HCT116 (cell line): Measurements from ENCODE around the gene THSD4. TPM values are rescaled to one million over a fixed set of nuclear protein-coding genes. Genes with fewer than 3 reads are reported as not detected.

Experiments used
- ATAC-seq: fragments of 200-7000 bp; cut with Tn5 transposase; 2 replicates; pipeline ENCODE4 v1.9.1; 2020; ENCODE audit warnings: mild to moderate bottlenecking, moderate library complexity
- BruUV-seq: library from RNA; stranded (reverse); fragments of 400-500 nt; replicated peaks from 2 replicates; lab custom pipeline; 2021; lab: Mats Ljungman, UMichigan
- CTCF ChIA-PET: fragments of 300-600 bp; sonication (Branson Sonifier 250); formaldehyde crosslinking; loops from one replicate; lab custom pipeline; 2021; ENCODE audit warnings: antibody characterized with exemption; lab: Charles Lee
- POLR2A ChIA-PET: fragments of 300-600, 350-600 bp; sonication (Branson Sonifier 250); formaldehyde crosslinking; loops from one replicate; lab custom pipeline; 2021; ENCODE audit warnings: antibody characterized with exemption; lab: Charles Lee
- RAD21 ChIA-PET, 2 experiments: fragments of 300-600 bp; sonication (Branson Sonifier 250); formaldehyde crosslinking; loops; one replicate each; lab custom pipeline; 2023; ENCODE audit warnings: low total read pairs in 2 of 2; ENCODE audit not compliant: uncharacterized antibody in 2 of 2, unreplicated experiment in 2 of 2, low non-redundant PET in 1 of 2; lab: Charles Lee
- DNase-seq: peaks from one replicate; pipeline ENCODE4 v3.0.0-alpha.2; 2010; ENCODE audit warnings: low read depth, low spot score
- H2AFZ ChIP-seq: fragments of 200-600 bp; shearing (Covaris generic), sonication (generic); 2 replicates; pipeline ENCODE4 v1.6.1; 2017; ENCODE audit warnings: low read depth, mixed run types, mixed read lengths, antibody characterized with exemption, low read length; ENCODE audit not compliant: poor library complexity, severe bottlenecking
- H3K27ac ChIP-seq: 2 replicates; pipeline ENCODE4 v1.5.1; 2012; ENCODE audit warnings: low read depth, low read length
- H3K27me3 ChIP-seq: fragments of 200-600 bp; sonication (generic); 2 replicates; pipeline ENCODE4 v1.6.1; 2016; ENCODE audit warnings: mixed run types, low read length, mixed read lengths; ENCODE audit not compliant: insufficient read depth
- H3K36me3 ChIP-seq, 2 experiments: fragments of 200-500 bp in 1 of 2; fragments of 200-600 bp in 1 of 2; sonication (Bioruptor generic) in 1 of 2; sonication (generic) in 1 of 2; 2 replicates each; pipeline versions ENCODE4 v1.5.1 to v1.6.1; 2014 to 2016; ENCODE audit warnings: low read length in 2 of 2, inconsistent platforms in 1 of 2, mixed read lengths in 1 of 2, mixed run types in 1 of 2; ENCODE audit not compliant: insufficient read depth in 2 of 2, control insufficient read depth in 1 of 2
- H3K4me1 ChIP-seq, 2 experiments: fragments of 200-600 bp in 1 of 2; sonication (generic) in 1 of 2; 2 replicates each; pipeline versions ENCODE4 v1.5.1 to v1.6.1; 2012 to 2017; ENCODE audit warnings: low read length in 2 of 2, inconsistent platforms in 1 of 2, mild to moderate bottlenecking in 1 of 2, mixed read lengths in 1 of 2, mixed run types in 1 of 2, moderate library complexity in 1 of 2; ENCODE audit not compliant: insufficient read depth in 2 of 2, control insufficient read depth in 1 of 2
- H3K4me2 ChIP-seq: fragments of 200-600 bp; sonication (generic); 2 replicates; pipeline ENCODE4 v1.6.1; 2017; ENCODE audit warnings: mixed run types, low read length, mixed read lengths
- H3K4me3 ChIP-seq, 2 experiments: fragments of 200-600 bp in 1 of 2; sonication (generic) in 1 of 2; replicated peaks in 1 of 2; 2 replicates each; pipeline ENCODE4 v1.5.1; 2011 to 2016; ENCODE audit warnings: low read length in 2 of 2, control low read depth in 1 of 2, low read depth in 1 of 2, mild to moderate bottlenecking in 1 of 2, mixed read lengths in 1 of 2, mixed run types in 1 of 2
- H3K79me2 ChIP-seq: fragments of 200-600 bp; sonication (generic); 2 replicates; pipeline ENCODE4 v1.6.1; 2017; ENCODE audit warnings: mild to moderate bottlenecking, mixed run types, low read length, moderate library complexity, mixed read lengths; ENCODE audit not compliant: insufficient read depth
- H3K9ac ChIP-seq: fragments of 200-600 bp; sonication (generic); 2 replicates; pipeline ENCODE4 v1.6.1; 2016; ENCODE audit warnings: low read length, mixed read lengths
- H3K9me2 ChIP-seq: fragments of 200-600 bp; sonication (generic), shearing (Covaris generic); 2 replicates; pipeline ENCODE4 v1.6.1; 2017; ENCODE audit warnings: mixed run types, mild to moderate bottlenecking, moderate library complexity; ENCODE audit not compliant: insufficient read depth
- H3K9me3 ChIP-seq, 2 experiments: fragments of 200-500 bp in 1 of 2; fragments of 200-600 bp in 1 of 2; sonication (Bioruptor generic) in 1 of 2; sonication (generic) in 1 of 2; 2 replicates each; pipeline ENCODE4 v1.6.1; 2014 to 2017; ENCODE audit warnings: low read length in 2 of 2, mixed read lengths in 2 of 2, inconsistent platforms in 1 of 2, low read depth in 1 of 2, mild to moderate bottlenecking in 1 of 2, mixed run types in 1 of 2, moderate library complexity in 1 of 2; ENCODE audit not compliant: control insufficient read depth in 1 of 2, insufficient read depth in 1 of 2
- H4K20me1 ChIP-seq: fragments of 200-600 bp; sonication (generic), shearing (Covaris generic); 2 replicates; pipeline ENCODE4 v1.6.1; 2017; ENCODE audit warnings: mixed run types, mild to moderate bottlenecking, moderate library complexity; ENCODE audit not compliant: insufficient read depth
- EGR1 ChIP-seq: IDR thresholded peaks from 2 replicates; pipeline ENCODE4 v1.6.1; 2012; ENCODE audit warnings: low read depth
- ELF1 ChIP-seq: IDR thresholded peaks from 2 replicates; pipeline ENCODE4 v1.6.1; 2012; ENCODE audit warnings: low read depth, borderline replicate concordance
- EZH2 ChIP-seq: fragments of 200-600 bp; sonication (generic); IDR thresholded peaks from 2 replicates; pipeline ENCODE4 v1.6.1; 2017; ENCODE audit warnings: antibody characterized with exemption, mixed run types
- POLR2A ChIP-seq: IDR thresholded peaks from 2 replicates; pipeline ENCODE4 v1.7.0; 2011; ENCODE audit warnings: borderline replicate concordance; ENCODE audit not compliant: insufficient read depth, insufficient read length; ENCODE audit errors: extremely low read depth
- POLR2AphosphoS5 ChIP-seq: IDR thresholded peaks from 2 replicates; pipeline ENCODE4 v1.6.1; 2011; ENCODE audit warnings: mild to moderate bottlenecking, low read depth, low read length, moderate library complexity
- SP1 ChIP-seq: IDR thresholded peaks from 2 replicates; pipeline ENCODE4 v1.6.1; 2012; ENCODE audit warnings: low read depth
- SRF ChIP-seq: IDR thresholded peaks from 2 replicates; pipeline ENCODE4 v1.6.1; 2012; ENCODE audit warnings: low read depth
- intact Hi-C: fragments of 100-400 bp; cut with micrococcal nuclease; formaldehyde crosslinking; loops from 2 replicates; pipeline ENCODE4 v1.10.0; 2022
- total RNA-seq: library from RNA; stranded (reverse); gene quantifications from one replicate; pipeline ENCODE4 v1.2.1, GENCODE V29; 2021; ENCODE audit not compliant: unreplicated experiment
- TF ChIP-seq, protein P1 (sequence below): IDR thresholded peaks from 2 replicates; pipeline ENCODE4 v1.6.1; 2012; ENCODE audit warnings: low read depth

Gene THSD4
- total RNA-seq, 1 experiment from 2014 or later = 30.5 TPM

DNA sequence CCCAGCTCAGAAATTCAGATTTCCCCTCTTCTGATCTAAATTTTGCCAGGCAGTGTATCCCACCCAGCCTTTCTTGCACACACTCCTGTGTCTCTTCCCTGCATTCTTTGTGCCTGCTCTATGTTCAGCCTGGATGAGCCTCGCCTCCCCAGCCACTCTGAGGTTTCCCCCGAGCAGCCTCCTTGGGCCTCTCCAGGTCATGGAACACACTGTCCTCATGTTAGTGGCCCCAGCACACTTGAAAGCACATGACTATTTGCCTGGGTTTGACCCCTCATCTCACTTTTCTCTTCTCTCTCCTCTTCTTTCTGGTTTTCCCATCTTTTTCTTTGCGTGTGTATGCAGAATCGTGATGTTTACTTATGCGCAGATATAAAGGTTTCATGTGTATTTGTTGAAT, 3.1 kb downstream of the THSD4 start:
- ATAC-seq = no peak
- Histone ChIP-seq H3K9ac (no peak overlapping the region), H3K4me2 (no peak overlapping the region), H3K4me1 (peaks cover 21 to 36% of the 10 kb centered on the region in 2 experiments), H3K4me3 (no peak overlapping the region)
- RAD21 ChIA-PET = no interaction called here
- POLR2A ChIA-PET = no interaction called here
- intact Hi-C loops = loop anchor here (5.0 to 10.0 kb wide), 2 partner anchors 224 to 684 kb away; partner anchors contain the start of genes LRRC49 and THAP10
- no TSS peak for BruUV-seq
- CTCF ChIA-PET = no interaction called here
- TF ChIP-seq POLR2AphosphoS5 = no peak
- TF ChIP-seq ELF1 = no peak
- TF ChIP-seq EGR1 = no peak
- TF ChIP-seq SP1 = no peak
- TF ChIP-seq, protein P1, sequence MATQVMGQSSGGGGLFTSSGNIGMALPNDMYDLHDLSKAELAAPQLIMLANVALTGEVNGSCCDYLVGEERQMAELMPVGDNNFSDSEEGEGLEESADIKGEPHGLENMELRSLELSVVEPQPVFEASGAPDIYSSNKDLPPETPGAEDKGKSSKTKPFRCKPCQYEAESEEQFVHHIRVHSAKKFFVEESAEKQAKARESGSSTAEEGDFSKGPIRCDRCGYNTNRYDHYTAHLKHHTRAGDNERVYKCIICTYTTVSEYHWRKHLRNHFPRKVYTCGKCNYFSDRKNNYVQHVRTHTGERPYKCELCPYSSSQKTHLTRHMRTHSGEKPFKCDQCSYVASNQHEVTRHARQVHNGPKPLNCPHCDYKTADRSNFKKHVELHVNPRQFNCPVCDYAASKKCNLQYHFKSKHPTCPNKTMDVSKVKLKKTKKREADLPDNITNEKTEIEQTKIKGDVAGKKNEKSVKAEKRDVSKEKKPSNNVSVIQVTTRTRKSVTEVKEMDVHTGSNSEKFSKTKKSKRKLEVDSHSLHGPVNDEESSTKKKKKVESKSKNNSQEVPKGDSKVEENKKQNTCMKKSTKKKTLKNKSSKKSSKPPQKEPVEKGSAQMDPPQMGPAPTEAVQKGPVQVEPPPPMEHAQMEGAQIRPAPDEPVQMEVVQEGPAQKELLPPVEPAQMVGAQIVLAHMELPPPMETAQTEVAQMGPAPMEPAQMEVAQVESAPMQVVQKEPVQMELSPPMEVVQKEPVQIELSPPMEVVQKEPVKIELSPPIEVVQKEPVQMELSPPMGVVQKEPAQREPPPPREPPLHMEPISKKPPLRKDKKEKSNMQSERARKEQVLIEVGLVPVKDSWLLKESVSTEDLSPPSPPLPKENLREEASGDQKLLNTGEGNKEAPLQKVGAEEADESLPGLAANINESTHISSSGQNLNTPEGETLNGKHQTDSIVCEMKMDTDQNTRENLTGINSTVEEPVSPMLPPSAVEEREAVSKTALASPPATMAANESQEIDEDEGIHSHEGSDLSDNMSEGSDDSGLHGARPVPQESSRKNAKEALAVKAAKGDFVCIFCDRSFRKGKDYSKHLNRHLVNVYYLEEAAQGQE = no peak
- TF ChIP-seq SRF = no peak
- TF ChIP-seq POLR2A = no peak
- no peak for TF ChIP-seq EZH2
- TF ChIP-seq, all 23 proteins: peak for 0
- no peaks in the 10 kb centered on the region for H4K20me1 ChIP-seq
- no peak overlapping the region for H2AFZ ChIP-seq
- no peaks in the 10 kb centered on the region for H3K36me3 ChIP-seq
- no peak for DNase-seq
- no peaks in the 10 kb centered on the region for H3K27me3 ChIP-seq
- no peak overlapping the region for H3K27ac ChIP-seq
- H3K79me2 ChIP-seq = peaks cover 15% of the 10 kb centered on the region; the same call in 1 of the 2 replicates
- no peaks in the 10 kb centered on the region for H3K9me3 ChIP-seq
- H3K9me2 ChIP-seq = no peaks in the 10 kb centered on the region
